Measurements from ENCODE around the gene CTSO.
A peak's percentile ranks its signal among the peaks of the same experiment; 100 is the strongest.

The CTSO gene

DNA sequence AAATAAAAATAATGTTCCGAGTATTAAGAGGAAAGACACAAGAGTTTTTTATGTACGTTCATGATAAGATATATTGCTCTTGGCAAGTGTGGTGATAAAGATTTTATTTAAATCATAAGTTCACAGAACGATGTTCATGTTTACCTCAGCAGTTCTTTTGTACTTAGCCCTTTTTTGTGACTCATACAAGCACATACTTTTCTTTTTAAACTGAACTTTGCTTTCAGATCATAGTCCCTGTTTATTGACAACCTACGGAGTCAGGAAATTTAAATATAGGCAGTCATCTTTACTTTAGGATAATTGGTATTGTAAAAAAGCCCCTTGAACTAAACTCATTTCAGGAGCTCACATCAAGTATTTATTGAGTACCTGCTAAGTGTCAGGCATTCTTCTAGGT, 1.3 kb upstream of the CTSO start:
- TF ChIP-seq ZFX (IDR thresholded peaks at IDR 0.05): no peak
- TF ChIP-seq, protein P1, sequence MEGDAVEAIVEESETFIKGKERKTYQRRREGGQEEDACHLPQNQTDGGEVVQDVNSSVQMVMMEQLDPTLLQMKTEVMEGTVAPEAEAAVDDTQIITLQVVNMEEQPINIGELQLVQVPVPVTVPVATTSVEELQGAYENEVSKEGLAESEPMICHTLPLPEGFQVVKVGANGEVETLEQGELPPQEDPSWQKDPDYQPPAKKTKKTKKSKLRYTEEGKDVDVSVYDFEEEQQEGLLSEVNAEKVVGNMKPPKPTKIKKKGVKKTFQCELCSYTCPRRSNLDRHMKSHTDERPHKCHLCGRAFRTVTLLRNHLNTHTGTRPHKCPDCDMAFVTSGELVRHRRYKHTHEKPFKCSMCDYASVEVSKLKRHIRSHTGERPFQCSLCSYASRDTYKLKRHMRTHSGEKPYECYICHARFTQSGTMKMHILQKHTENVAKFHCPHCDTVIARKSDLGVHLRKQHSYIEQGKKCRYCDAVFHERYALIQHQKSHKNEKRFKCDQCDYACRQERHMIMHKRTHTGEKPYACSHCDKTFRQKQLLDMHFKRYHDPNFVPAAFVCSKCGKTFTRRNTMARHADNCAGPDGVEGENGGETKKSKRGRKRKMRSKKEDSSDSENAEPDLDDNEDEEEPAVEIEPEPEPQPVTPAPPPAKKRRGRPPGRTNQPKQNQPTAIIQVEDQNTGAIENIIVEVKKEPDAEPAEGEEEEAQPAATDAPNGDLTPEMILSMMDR (conservative IDR thresholded peaks at IDR 0.05): no peak
- no peak overlapping the region for H3K27ac ChIP-seq

DNA sequence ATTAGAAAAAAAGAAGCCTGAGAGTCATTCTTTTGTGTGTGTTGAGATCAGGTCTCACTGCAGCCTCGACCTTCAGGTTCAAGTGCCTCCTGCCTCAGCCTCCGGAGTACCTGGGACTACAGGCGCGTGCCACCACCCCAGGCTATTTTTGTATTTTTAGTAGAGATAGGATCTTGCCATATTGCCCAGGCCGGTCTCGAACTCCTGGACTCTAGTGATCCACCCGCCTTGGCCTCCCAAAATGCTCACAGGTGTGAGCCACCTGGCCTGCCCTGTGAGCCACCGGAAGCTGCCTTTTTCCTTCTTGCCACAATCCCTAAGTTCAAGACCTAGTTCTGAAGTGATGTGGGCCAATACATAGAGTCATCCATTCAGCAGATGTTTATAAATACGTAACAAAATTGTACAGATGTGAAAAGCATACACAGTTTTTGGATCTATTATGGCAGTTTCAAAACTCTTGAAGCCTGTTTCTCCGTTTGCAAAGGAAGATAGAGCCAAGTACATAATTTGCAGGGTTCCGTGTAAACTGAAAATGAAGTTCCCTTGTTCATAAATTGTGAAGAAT, 536 bp upstream of the CTSO start:
- H3K27ac ChIP-seq: peak overlapping the region; percentile 84
- TF ChIP-seq ZFX (IDR thresholded peaks at IDR 0.05): no peak
- TF ChIP-seq, protein P1 (conservative IDR thresholded peaks at IDR 0.05): no peak

DNA sequence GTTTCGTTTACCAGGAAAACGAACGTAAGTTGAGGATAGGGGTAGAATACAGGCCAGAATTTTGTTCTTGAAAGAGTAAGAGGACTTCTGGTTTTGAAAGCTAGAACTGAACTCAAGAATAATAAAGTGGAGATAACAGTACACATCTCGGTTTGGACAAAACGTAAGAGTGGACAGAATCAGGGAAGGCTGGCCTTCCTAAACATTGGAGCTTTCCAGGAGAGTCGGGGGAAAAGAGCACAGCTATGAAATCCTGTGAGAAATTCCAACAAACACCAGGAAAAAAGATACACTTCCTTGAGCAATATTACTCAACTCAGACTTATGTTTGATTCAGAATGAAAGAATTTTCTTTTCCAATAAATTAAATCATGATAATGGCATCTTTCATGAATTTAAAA, 1.2 kb downstream of the CTSO start:
- no peak overlapping the region for H3K27ac ChIP-seq

DNA sequence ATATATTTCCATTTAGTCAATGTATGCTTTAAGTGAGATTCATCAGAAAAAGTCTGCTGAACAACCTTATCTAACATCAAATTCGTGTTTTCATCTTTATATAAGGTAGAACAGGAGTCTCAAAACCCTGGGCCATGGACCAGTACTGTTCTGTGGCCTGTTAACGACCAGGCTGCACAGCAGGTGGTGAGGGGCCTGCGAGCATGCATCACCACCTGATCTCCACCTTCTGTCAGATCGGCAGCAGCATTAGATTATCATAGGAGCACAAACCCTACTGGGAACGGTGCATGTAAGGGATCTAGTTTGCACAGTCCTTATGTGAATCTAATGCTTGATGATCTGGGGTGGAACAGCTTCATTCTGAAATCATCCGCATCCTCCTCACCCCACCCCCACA, 3.2 kb downstream of the CTSO start:
- TF ChIP-seq, protein P1 (conservative IDR thresholded peaks at IDR 0.05): no peak
- TF ChIP-seq ZFX (IDR thresholded peaks at IDR 0.05): no peak
- H3K27ac ChIP-seq: no peak overlapping the region

More for the DNA sequence above, 1.2 kb downstream of the CTSO start:
- TF ChIP-seq, protein P1 (conservative IDR thresholded peaks at IDR 0.05): no peak
- no peak for TF ChIP-seq ZFX (IDR thresholded peaks at IDR 0.05)

DNA sequence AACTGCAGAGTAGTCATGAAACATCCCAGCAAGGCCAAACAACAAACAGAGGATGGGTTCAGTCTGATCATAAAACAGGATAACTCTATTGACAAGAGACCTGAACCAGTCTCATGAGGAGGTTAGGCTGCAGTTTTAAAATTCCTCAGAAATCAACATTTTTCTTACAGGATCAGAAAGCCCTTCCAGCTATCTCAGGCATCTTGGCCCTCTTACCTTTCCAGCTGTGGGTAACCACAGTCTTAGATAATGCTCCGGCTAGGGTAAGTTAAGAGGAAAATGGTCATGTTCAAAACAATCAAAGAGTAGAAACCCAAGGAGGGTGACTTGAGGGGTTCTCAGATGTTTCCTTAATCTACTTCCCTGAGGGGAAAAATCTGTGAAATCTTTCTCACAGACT, 5.1 kb downstream of the CTSO start:
- no peak overlapping the region for H3K27ac ChIP-seq
- no peak for TF ChIP-seq ZFX (IDR thresholded peaks at IDR 0.05)
- TF ChIP-seq, protein P1 (conservative IDR thresholded peaks at IDR 0.05): no peak

DNA sequence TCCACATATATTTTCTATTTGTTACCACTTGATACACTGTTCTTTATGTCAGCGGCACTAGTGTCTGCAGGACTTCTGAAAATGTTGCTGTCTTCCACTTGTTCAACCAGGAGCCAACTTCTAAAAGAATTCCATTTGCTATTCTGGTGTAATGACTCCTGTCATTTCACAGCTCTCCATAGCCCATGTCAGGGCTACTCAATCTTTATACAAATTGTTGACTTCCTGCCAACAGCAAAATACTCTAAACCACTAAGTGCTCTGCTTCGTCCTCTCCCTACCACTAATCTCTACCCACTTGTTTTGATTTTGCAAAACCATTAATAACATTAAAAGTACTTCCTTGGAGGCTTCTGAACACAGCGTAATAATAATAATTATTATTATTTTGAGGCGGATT, 7.2 kb downstream of the CTSO start:
- no peak for TF ChIP-seq ZFX (IDR thresholded peaks at IDR 0.05)
- TF ChIP-seq, protein P1 (conservative IDR thresholded peaks at IDR 0.05): no peak
- H3K27ac ChIP-seq: no peak overlapping the region

DNA sequence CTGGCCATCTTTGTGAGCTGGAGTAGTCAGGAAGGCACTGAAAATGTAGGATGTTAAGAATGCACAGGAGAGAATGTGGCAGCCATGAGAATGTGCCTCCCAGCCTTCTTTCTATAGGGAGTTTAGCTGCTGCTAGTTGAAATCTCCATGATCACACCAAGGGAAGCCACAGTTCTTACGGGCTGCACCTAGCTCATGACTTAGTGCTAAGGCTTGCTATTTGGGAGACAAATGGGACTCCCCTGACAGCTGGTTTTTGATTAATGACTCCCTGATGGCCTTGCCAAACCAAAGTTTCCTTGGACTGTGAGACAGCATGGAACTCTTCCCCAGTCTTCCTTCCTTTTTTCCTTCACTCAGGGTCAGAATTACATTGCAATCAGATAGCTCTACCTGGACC, 9.2 kb downstream of the CTSO start:
- H3K27ac ChIP-seq: no peak overlapping the region
- no peak for TF ChIP-seq ZFX (IDR thresholded peaks at IDR 0.05)
- TF ChIP-seq, protein P1 (conservative IDR thresholded peaks at IDR 0.05): no peak
